Measurements from ENCODE around the gene SV2B. TPM values are rescaled to one million over a fixed set of nuclear protein-coding genes. Genes with fewer than 3 reads are reported as not detected.

Gene SV2B
- total RNA-seq, 1 experiment from 2014 or later = not detected

GRCh38 chr15:91244919-91245318, 144.9 kb downstream of the SV2B start:
- H2BK20ac ChIP-seq (ENCODE audit: low read depth, low read length, poor library complexity, severe bottlenecking) = no peak overlapping the region
- no peaks in the 10 kb centered on the region for H3K9me3 Mint-ChIP-seq
- H4K91ac ChIP-seq (ENCODE audit: insufficient read length, low read depth, low read length) = no peak overlapping the region
- peaks cover 0 to 4% of the 10 kb centered on the region in 2 experiments; a peak in 1 of 4 replicates for H3K4me1 Mint-ChIP-seq
- no peak for DNase-seq
- H3K27me3 Mint-ChIP-seq (ENCODE audit: low read depth) = peaks cover 19% of the 10 kb centered on the region
- no peak overlapping the region for H2BK120ac ChIP-seq (ENCODE audit: low read depth, low read length, poor library complexity, severe bottlenecking)
- H3K4ac ChIP-seq (ENCODE audit: low read depth, low read length) = no peak overlapping the region
- H2BK12ac ChIP-seq (ENCODE audit: insufficient read length, low read depth, low read length) = no peak overlapping the region
- H3K4me3 Mint-ChIP-seq = no peak overlapping the region
- H3K9me3 ChIP-seq (ENCODE audit: control insufficient read depth, low read depth, low read length) = no peaks in the 10 kb centered on the region
- H3K4me2 ChIP-seq (ENCODE audit: insufficient read depth, insufficient read length, low read length) = no peak overlapping the region
- H2BK5ac ChIP-seq (ENCODE audit: insufficient read length, low read length) = no peak overlapping the region
- no peak overlapping the region for H3K56ac ChIP-seq (ENCODE audit: insufficient read length, low read depth, low read length)
- no peak overlapping the region for H3K27ac ChIP-seq (ENCODE audit: insufficient read length, low read depth, low read length)
- no peaks in the 10 kb centered on the region for H3K36me3 Mint-ChIP-seq (ENCODE audit: insufficient read depth in 1 of 3, low read depth in 3 of 3)
- H2AK5ac ChIP-seq (ENCODE audit: insufficient read length, low read length) = no peak overlapping the region
- H4K20me1 ChIP-seq (ENCODE audit: control insufficient read depth, insufficient read depth, insufficient read length) = no peaks in the 10 kb centered on the region
- H3K79me1 ChIP-seq (ENCODE audit: insufficient read depth, low read depth, low read length, poor library complexity, severe bottlenecking) = no peaks in the 10 kb centered on the region
- no peaks in the 10 kb centered on the region for H3K79me2 ChIP-seq (ENCODE audit: insufficient read depth, low read length)
- WGBS (ENCODE audit: extremely low coverage, insufficient read length, low lambda C conversion rate) = no CpG with 5 or more reads among the region's 4 CpGs
- no peak for TF ChIP-seq CTCF (conservative IDR thresholded peaks at IDR 0.05)
- H3K14ac ChIP-seq (ENCODE audit: insufficient read depth, low read length) = no peak overlapping the region
- H3K27me3 ChIP-seq (ENCODE audit: insufficient read depth, low read length) = no peaks in the 10 kb centered on the region
- H3K27ac Mint-ChIP-seq = no peak overlapping the region
- no peak overlapping the region for H4K8ac ChIP-seq (replicated peaks; ENCODE audit: insufficient read length, low read depth, low read length)
- no peak overlapping the region for H3T11ph ChIP-seq (ENCODE audit: low read length)
- no peak overlapping the region for H2AFZ ChIP-seq (ENCODE audit: low read length)
- no peak overlapping the region for H4K5ac ChIP-seq (ENCODE audit: insufficient read length, low read depth, low read length)
- no peak overlapping the region for H3K9ac ChIP-seq (ENCODE audit: extremely low read depth, insufficient read length, low read length)
- no peak overlapping the region for H2BK15ac ChIP-seq (ENCODE audit: low read depth, low read length)
- H3K23ac ChIP-seq (ENCODE audit: insufficient read length, low read depth, low read length) = no peak overlapping the region
- H3K18ac ChIP-seq (ENCODE audit: insufficient read length, low read depth, low read length) = no peak overlapping the region
- H3K4me1 ChIP-seq (ENCODE audit: insufficient read depth, low read length) = no peaks in the 10 kb centered on the region
- no peaks in the 10 kb centered on the region for H3K23me2 ChIP-seq (ENCODE audit: insufficient read length, low read depth, low read length, poor library complexity, severe bottlenecking)

Measured in H9 (cell line).